ENCODE data around the gene ANTXR1.

The ANTXR1 gene

GRCh38 chr2:69291004-69291650, 278.1 kb downstream of the ANTXR1 start:
- no peak for DNase-seq

GRCh38 chr2:69291721-69292120, 278.7 kb downstream of the ANTXR1 start:
- DNase-seq = no peak

GRCh38 chr2:69292256-69292655, 279.3 kb downstream of the ANTXR1 start:
- no peak for DNase-seq

- no peak for DNase-seq
These were observed 283.4 kb downstream of the ANTXR1 start for GRCh38 chr2:69296421-69296820.

GRCh38 chr2:69297216-69297615, 284.2 kb downstream of the ANTXR1 start:
- DNase-seq = no peak

- no peak for DNase-seq
These were observed 285.3 kb downstream of the ANTXR1 start for GRCh38 chr2:69298261-69298660.

GRCh38 chr2:69298862-69299261, 285.9 kb downstream of the ANTXR1 start:
- DNase-seq = no peak
